Small intestine (tissue), 7 donors: Measurements from ENCODE around the gene RNF43. TPM values are rescaled to one million over a fixed set of nuclear protein-coding genes. Genes with fewer than 3 reads are reported as not detected.

Experiments used
- DNase-seq, 2 donors: peaks; one replicate each; pipeline versions ENCODE4 v3.0.0 to v3.0.0-alpha.2; 2013
- FAIRE-seq: peaks from 2 replicates; lab custom pipeline; 2012; peaks lifted over from hg19 to GRCh38; lab: Jason Lieb, UNC
- H3K27ac ChIP-seq, 3 donors: one replicate each; pipeline ENCODE4 v1.5.1; 2013; ENCODE audit warnings: low read length in 2 of 3, mild to moderate bottlenecking in 2 of 3, control low read depth in 1 of 3, inconsistent platforms in 1 of 3, low read depth in 1 of 3, moderate library complexity in 1 of 3
- H3K27me3 ChIP-seq, 3 donors: one replicate each; pipeline ENCODE4 v1.6.1; 2013; ENCODE audit warnings: low read length in 3 of 3, inconsistent platforms in 1 of 3; ENCODE audit not compliant: control insufficient read depth in 3 of 3, insufficient read depth in 3 of 3
- H3K36me3 ChIP-seq, 3 donors: one replicate each; pipeline ENCODE4 v1.6.1; 2013; ENCODE audit warnings: low read length in 3 of 3, inconsistent platforms in 1 of 3, low read depth in 1 of 3, mild to moderate bottlenecking in 1 of 3, moderate library complexity in 1 of 3; ENCODE audit not compliant: control insufficient read depth in 3 of 3, insufficient read depth in 2 of 3
- H3K4me1 ChIP-seq, 3 donors: one replicate each; pipeline ENCODE4 v1.6.1; 2013; ENCODE audit warnings: low read length in 2 of 3, inconsistent platforms in 1 of 3, low read depth in 1 of 3, mild to moderate bottlenecking in 1 of 3, moderate library complexity in 1 of 3; ENCODE audit not compliant: control insufficient read depth in 3 of 3, insufficient read depth in 2 of 3
- H3K4me3 ChIP-seq, 3 donors: one replicate each; pipeline ENCODE4 v1.5.1; 2013; ENCODE audit warnings: low read length in 3 of 3, control low read depth in 1 of 3, inconsistent platforms in 1 of 3, low read depth in 1 of 3, mild to moderate bottlenecking in 1 of 3, moderate library complexity in 1 of 3
- H3K9me3 ChIP-seq, 2 donors: one replicate each; pipeline ENCODE4 v1.6.1; 2013; ENCODE audit warnings: low read depth in 1 of 2, low read length in 1 of 2; ENCODE audit not compliant: control insufficient read depth in 2 of 2, insufficient read depth in 1 of 2
- WGBS, 3 donors: extraction: QIAGEN DNeasy Blood & Tissue Kit; methylation state at CpG; one replicate each; pipeline ENCODE4 v1.1.7; 2013; 5-methylcytosine and 5-hydroxymethylcytosine counted together
- polyA plus RNA-seq, 4 donors: library from polyadenylated mRNA; stranded (reverse) in 3 of 4; unstranded in 1 of 4; fragments of 200-250 nt in 3 of 4; fragments of 120-200 nt in 1 of 4; gene quantifications; one replicate each; pipeline versions ENCODE4 v1.2.1 to v1.2.3, GENCODE V29; 2013
- donor health status: healthy with polysubstance abuse.
- donor health status: control.
- donor health status: control.
- donor health status: Bipolar disorder and iron deficiency.
- donor health status: healthy.

Gene RNF43
- polyA plus RNA-seq, 4 donors = 3.5 to 29.4 (median 15.7) TPM

GRCh38 chr17:58370309-58370708 is 47.0 kb downstream of the RNF43 start:
- Histone ChIP-seq H3K9me3 (no peaks in the 10 kb centered on the region), H3K4me1 (peaks cover 0 to 71% (median 20%) of the 10 kb centered on the region in 3 donors), H3K4me3 (no peak overlapping the region), H3K36me3 (peaks cover 0 to 52% (median 0%) of the 10 kb centered on the region in 3 donors), H3K27ac (peak overlapping the region; percentile 30 to 81 (median 34)), H3K27me3 (no peaks in the 10 kb centered on the region)
- WGBS, 3 donors = 43 to 74% (median 58%) methylated on average over 5 of the region's 5 CpGs
- no peak for FAIRE-seq
- DNase-seq = no peak

GRCh38 chr17:58369214-58370031 is 47.9 kb downstream of the RNF43 start:
- H3K9me3 ChIP-seq = no peaks in the 10 kb centered on the region
- H3K36me3 ChIP-seq = peaks cover 0 to 54% (median 0%) of the 10 kb centered on the region in 3 donors
- no peaks in the 10 kb centered on the region for H3K27me3 ChIP-seq
- H3K4me1 ChIP-seq = peaks cover 0 to 71% (median 23%) of the 10 kb centered on the region in 3 donors
- WGBS, 3 donors = 14 to 50% (median 22%) methylated on average over 5 of the region's 5 CpGs
- no peak for FAIRE-seq
- H3K27ac ChIP-seq = peak overlapping the region; percentile 78 to 84 (median 81)
- H3K4me3 ChIP-seq = no peak overlapping the region
- DNase-seq = peak; percentile 86 to 87

DNA sequence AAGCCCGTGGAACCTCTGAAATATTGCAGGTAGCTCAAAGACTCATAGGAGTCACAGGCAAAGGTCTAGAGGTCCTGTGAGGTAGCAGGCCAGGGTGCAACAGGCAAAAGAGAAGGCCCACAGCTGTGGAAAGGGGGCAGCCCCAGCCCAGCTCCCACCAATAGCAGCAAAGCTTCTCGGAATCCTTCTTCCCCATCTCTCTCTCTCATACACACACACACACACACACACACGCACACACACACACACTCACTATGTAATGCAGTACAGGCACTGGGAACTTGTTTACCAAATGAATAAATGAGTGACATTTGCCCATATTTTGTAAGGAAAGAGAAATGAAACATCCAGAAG is 48.5 kb downstream of the RNF43 start:
- Histone ChIP-seq H3K4me3 (no peak overlapping the region), H3K9me3 (no peaks in the 10 kb centered on the region), H3K27me3 (no peaks in the 10 kb centered on the region), H3K36me3 (peaks cover 0 to 57% (median 0%) of the 10 kb centered on the region in 3 donors), H3K4me1 (peaks cover 2 to 77% (median 26%) of the 10 kb centered on the region in 3 donors), H3K27ac (peak overlapping the region; percentile 78 to 84 (median 81))
- FAIRE-seq (no peak), DNase-seq (no peak)
- 20 to 47% (median 46%) methylated on average over 3 of the region's 3 CpGs for WGBS, 3 donors

Other genes starting within 250 kb of the RNF43 start
- gene EPX, start 224.8 kb downstream of the RNF43 start, polyA plus RNA-seq = under 1 TPM in 1 of 4 donors, not detected in 3; 0.24 TPM
- 10 to 100 TPM in 2 of 4 donors, 1 to 10 TPM in 2; 2.7 to 26.6 (median 9.2) TPM for gene MKS1, start 198.3 kb downstream of the RNF43 start, polyA plus RNA-seq
- gene LPO, start 178.9 kb downstream of the RNF43 start, polyA plus RNA-seq = under 1 TPM in 2 of 4 donors, not detected in 2; 0.44 to 0.55 TPM
- gene MPO, start 136.6 kb downstream of the RNF43 start, polyA plus RNA-seq = 1 to 10 TPM in 1 of 4 donors, under 1 TPM in 1, not detected in 2; 0.12 to 1.1 TPM
- 10 to 100 TPM in 1 of 4 donors, 1 to 10 TPM in 2, under 1 TPM in 1; 0.89 to 10.9 (median 2.6) TPM for gene TSPOAP1, start 88.7 kb downstream of the RNF43 start, polyA plus RNA-seq
- 100 to 1,000 TPM in 1 of 4 donors, 10 to 100 TPM in 3; 70.3 to 102 (median 79.7) TPM for gene SUPT4H1, start 65.3 kb downstream of the RNF43 start, polyA plus RNA-seq
- under 1 TPM in 2 of 4 donors, not detected in 2; 0.01 to 0.03 TPM for gene HSF5, start 70.9 kb upstream of the RNF43 start, polyA plus RNA-seq
- 10 to 100 TPM; 15.4 to 77.4 (median 20.6) TPM for gene MTMR4, start 97.1 kb upstream of the RNF43 start, polyA plus RNA-seq